Astrocyte (in vitro differentiated cells and primary cell): ENCODE measurements around the gene KCTD10. TPM values are rescaled to one million over a fixed set of nuclear protein-coding genes. Genes with fewer than 3 reads are reported as not detected.

Experiments
- DNase-seq: peaks from one replicate; pipeline ENCODE4 v3.0.0-alpha.2; 2010; ENCODE audit warnings: low read depth
- FAIRE-seq: peaks from 2 replicates; lab custom pipeline; 2011; peaks lifted over from hg19 to GRCh38; lab: Jason Lieb, UNC
- H2AFZ ChIP-seq: 2 replicates; pipeline ENCODE4 v1.6.0; 2012; ENCODE audit warnings: low read depth, low read length, inconsistent platforms
- H3K27ac ChIP-seq: 2 replicates; pipeline ENCODE4 v1.5.1; 2011; ENCODE audit warnings: low read depth, low read length, inconsistent platforms
- H3K27me3 ChIP-seq: 2 replicates; pipeline ENCODE4 v1.6.0; 2011; ENCODE audit warnings: low read length, inconsistent platforms; ENCODE audit not compliant: insufficient read depth
- H3K36me3 ChIP-seq: 2 replicates; pipeline ENCODE4 v1.5.1; 2011; ENCODE audit warnings: low read length, inconsistent platforms; ENCODE audit not compliant: insufficient read depth
- H3K4me1 ChIP-seq: 2 replicates; pipeline ENCODE4 v1.5.1; 2011; ENCODE audit warnings: low read length, inconsistent platforms; ENCODE audit not compliant: insufficient read depth
- H3K4me2 ChIP-seq: 2 replicates; pipeline ENCODE4 v1.6.0; 2012; ENCODE audit warnings: low read length, inconsistent platforms
- H3K4me3 ChIP-seq: 2 replicates; pipeline ENCODE4 v1.5.1; 2011; ENCODE audit warnings: low read depth, mild to moderate bottlenecking, low read length, inconsistent platforms; ENCODE audit not compliant: insufficient read depth
- H3K79me2 ChIP-seq: 2 replicates; pipeline ENCODE4 v1.6.0; 2012; ENCODE audit warnings: mild to moderate bottlenecking, low read length, inconsistent platforms; ENCODE audit not compliant: insufficient read depth
- H3K9ac ChIP-seq: 2 replicates; pipeline ENCODE4 v1.6.0; 2012; ENCODE audit warnings: mild to moderate bottlenecking, low read length, inconsistent platforms
- H3K9me3 ChIP-seq: 2 replicates; pipeline ENCODE4 v1.5.1; 2012; ENCODE audit warnings: low read depth, mild to moderate bottlenecking, low read length, inconsistent platforms; ENCODE audit not compliant: insufficient read depth
- H4K20me1 ChIP-seq: 2 replicates; pipeline ENCODE4 v1.6.0; 2012; ENCODE audit warnings: low read length, inconsistent platforms; ENCODE audit not compliant: insufficient read depth
- H3K27ac Mint-ChIP-seq: one replicate; pipeline ENCODE4 v1.8.0; 2021; ENCODE audit warnings: mild to moderate bottlenecking, mixed read lengths; ENCODE audit not compliant: unreplicated experiment
- H3K27me3 Mint-ChIP-seq: one replicate; pipeline ENCODE4 v1.8.0; 2021; ENCODE audit warnings: low read depth, mixed read lengths; ENCODE audit not compliant: unreplicated experiment
- H3K36me3 Mint-ChIP-seq: one replicate; pipeline ENCODE4 v1.8.0; 2021; ENCODE audit warnings: low read depth, mixed read lengths; ENCODE audit not compliant: unreplicated experiment
- H3K4me1 Mint-ChIP-seq: one replicate; pipeline ENCODE4 v1.8.0; 2021; ENCODE audit warnings: low read depth, mixed read lengths; ENCODE audit not compliant: unreplicated experiment
- H3K4me3 Mint-ChIP-seq: one replicate; pipeline ENCODE4 v1.8.0; 2021; ENCODE audit warnings: mild to moderate bottlenecking, moderate library complexity, mixed read lengths; ENCODE audit not compliant: unreplicated experiment
- H3K9me3 Mint-ChIP-seq: one replicate; pipeline ENCODE4 v1.8.0; 2021; ENCODE audit warnings: mild to moderate bottlenecking, mixed read lengths; ENCODE audit not compliant: unreplicated experiment
- EZH2 ChIP-seq: IDR thresholded peaks from 2 replicates; pipeline ENCODE4 v1.6.1; 2012; ENCODE audit warnings: mild to moderate bottlenecking, low read length, inconsistent platforms; ENCODE audit not compliant: insufficient read depth
- total RNA-seq: library from RNA; stranded (reverse); gene quantifications from 2 replicates; pipeline ENCODE4 v1.2.1, GENCODE V29; 2021
- TF ChIP-seq, protein P1 (sequence below): IDR thresholded peaks from 2 replicates; pipeline ENCODE4 v1.5.1; 2011; ENCODE audit warnings: low read depth, mild to moderate bottlenecking, inconsistent platforms, low read length, moderate library complexity; ENCODE audit not compliant: insufficient read depth

Gene KCTD10
- total RNA-seq, 1 donor from 2014 or later, result 118 TPM

DNA sequence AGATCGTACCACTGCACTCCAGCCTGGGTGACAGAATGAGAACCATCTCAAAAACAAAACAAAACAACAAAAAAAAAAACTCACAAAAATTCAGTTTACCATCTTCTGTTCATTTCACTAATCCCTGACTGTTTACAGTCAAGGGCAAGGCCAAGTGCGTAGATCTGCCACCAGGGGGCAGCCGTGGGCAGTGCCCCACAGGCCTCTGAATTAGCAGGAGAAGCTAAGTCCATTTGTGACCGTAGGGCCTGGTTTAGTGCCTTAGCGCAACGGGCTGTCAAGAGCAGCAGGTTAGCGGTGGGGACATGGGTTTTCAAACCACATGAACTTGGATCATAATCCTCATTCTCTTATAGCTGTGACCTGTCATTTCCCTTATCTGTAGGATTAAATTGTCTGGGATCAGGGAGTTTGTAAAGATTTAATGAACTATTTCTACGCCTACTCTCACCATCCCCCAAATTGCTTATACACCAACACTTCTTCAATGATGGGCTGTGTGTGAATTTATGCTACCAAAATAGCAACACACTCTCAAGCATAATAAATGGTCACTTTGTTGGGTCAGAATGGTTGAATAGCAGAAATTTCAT, 49.0 kb downstream of the KCTD10 start:
- TF ChIP-seq EZH2, result no peak
- TF ChIP-seq, protein P1, sequence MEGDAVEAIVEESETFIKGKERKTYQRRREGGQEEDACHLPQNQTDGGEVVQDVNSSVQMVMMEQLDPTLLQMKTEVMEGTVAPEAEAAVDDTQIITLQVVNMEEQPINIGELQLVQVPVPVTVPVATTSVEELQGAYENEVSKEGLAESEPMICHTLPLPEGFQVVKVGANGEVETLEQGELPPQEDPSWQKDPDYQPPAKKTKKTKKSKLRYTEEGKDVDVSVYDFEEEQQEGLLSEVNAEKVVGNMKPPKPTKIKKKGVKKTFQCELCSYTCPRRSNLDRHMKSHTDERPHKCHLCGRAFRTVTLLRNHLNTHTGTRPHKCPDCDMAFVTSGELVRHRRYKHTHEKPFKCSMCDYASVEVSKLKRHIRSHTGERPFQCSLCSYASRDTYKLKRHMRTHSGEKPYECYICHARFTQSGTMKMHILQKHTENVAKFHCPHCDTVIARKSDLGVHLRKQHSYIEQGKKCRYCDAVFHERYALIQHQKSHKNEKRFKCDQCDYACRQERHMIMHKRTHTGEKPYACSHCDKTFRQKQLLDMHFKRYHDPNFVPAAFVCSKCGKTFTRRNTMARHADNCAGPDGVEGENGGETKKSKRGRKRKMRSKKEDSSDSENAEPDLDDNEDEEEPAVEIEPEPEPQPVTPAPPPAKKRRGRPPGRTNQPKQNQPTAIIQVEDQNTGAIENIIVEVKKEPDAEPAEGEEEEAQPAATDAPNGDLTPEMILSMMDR, result peak; percentile 99
- Histone ChIP-seq H3K4me1 (no peaks in the 10 kb centered on the region), H3K4me2 (no peak overlapping the region), H3K36me3 (no peaks in the 10 kb centered on the region), H3K27me3 (peaks cover 9% of the 10 kb centered on the region), H3K4me3 (no peak overlapping the region), H3K79me2 (no peaks in the 10 kb centered on the region), H3K9me3 (no peaks in the 10 kb centered on the region), H4K20me1 (no peaks in the 10 kb centered on the region), H2AFZ (no peak overlapping the region), H3K9ac (no peak overlapping the region), H3K27ac (no peak overlapping the region)
- Mint-ChIP-seq H3K27me3 (peaks cover 17% of the 10 kb centered on the region), H3K9me3 (peaks cover 7% of the 10 kb centered on the region), H3K4me3 (no peak overlapping the region), H3K36me3 (no peaks in the 10 kb centered on the region), H3K27ac (no peak overlapping the region), H3K4me1 (no peaks in the 10 kb centered on the region)
- DNase-seq, result peak; percentile 49
- FAIRE-seq, result no peak

DNA sequence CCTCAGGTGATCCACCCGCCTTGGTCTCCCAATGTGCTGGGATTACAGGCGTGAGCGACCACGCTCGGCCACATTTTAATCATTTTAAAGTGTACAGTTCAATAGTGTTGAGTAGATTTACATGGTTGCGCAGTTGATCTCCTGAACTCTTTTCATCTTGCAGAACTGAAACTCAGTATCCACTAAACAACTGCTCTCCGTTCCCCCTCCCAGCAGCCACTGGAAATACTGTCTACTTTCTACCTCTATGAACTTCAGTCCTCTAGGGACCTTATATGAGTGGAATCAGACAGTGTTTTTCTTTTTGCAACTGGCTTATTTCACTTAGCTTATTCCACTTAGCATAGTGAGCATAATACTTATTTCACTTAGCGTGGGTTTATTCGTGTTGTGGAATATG, 53.7 kb downstream of the KCTD10 start:
- Histone ChIP-seq H4K20me1 (no peaks in the 10 kb centered on the region), H3K79me2 (no peaks in the 10 kb centered on the region), H3K27me3 (peaks cover 9% of the 10 kb centered on the region), H2AFZ (no peak overlapping the region), H3K27ac (no peak overlapping the region), H3K9me3 (no peaks in the 10 kb centered on the region), H3K4me2 (no peak overlapping the region), H3K4me3 (no peak overlapping the region), H3K4me1 (no peaks in the 10 kb centered on the region), H3K36me3 (no peaks in the 10 kb centered on the region), H3K9ac (no peak overlapping the region)
- H3K9me3 Mint-ChIP-seq, result peaks cover 5% of the 10 kb centered on the region
- TF ChIP-seq, protein P1, result no peak
- no peak for TF ChIP-seq EZH2
- H3K4me1 Mint-ChIP-seq, result no peaks in the 10 kb centered on the region
- DNase-seq (no peak), FAIRE-seq (no peak)
- peaks cover 26% of the 10 kb centered on the region for H3K27me3 Mint-ChIP-seq
- no peak overlapping the region for H3K27ac Mint-ChIP-seq
- no peaks in the 10 kb centered on the region for H3K36me3 Mint-ChIP-seq
- H3K4me3 Mint-ChIP-seq, result no peak overlapping the region

DNA sequence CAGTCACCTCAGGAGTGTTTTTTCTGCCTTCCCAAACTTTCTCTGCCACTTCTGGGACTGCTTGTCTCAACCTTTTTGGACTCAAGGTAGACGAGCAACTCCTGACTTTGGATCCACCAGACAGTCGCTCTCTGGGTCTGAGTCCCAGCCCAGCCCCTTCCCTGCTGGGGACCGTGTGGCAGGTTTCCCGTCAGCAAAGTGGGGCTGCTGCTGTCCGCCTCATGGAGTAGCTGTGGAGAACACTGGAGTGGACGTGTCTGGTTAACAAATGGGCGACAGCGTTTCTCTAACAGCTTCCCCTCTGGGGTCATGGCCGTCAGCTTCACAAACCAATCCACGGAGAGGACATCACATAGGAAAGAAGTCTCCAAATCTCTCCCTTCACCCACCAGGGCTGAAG, 54.8 kb downstream of the KCTD10 start:
- FAIRE-seq (no peak), DNase-seq (no peak)
- Mint-ChIP-seq H3K4me1 (no peaks in the 10 kb centered on the region), H3K4me3 (no peak overlapping the region), H3K9me3 (peaks cover 5% of the 10 kb centered on the region), H3K27me3 (peaks cover 26% of the 10 kb centered on the region), H3K36me3 (no peaks in the 10 kb centered on the region), H3K27ac (no peak overlapping the region)
- H3K4me1 ChIP-seq, result no peaks in the 10 kb centered on the region
- TF ChIP-seq, protein P1, result no peak
- no peak for TF ChIP-seq EZH2
- no peak overlapping the region for H3K4me3 ChIP-seq
- no peaks in the 10 kb centered on the region for H3K9me3 ChIP-seq
- no peaks in the 10 kb centered on the region for H4K20me1 ChIP-seq
- H2AFZ ChIP-seq, result no peak overlapping the region
- no peaks in the 10 kb centered on the region for H3K79me2 ChIP-seq
- H3K9ac ChIP-seq, result no peak overlapping the region
- no peak overlapping the region for H3K4me2 ChIP-seq
- no peaks in the 10 kb centered on the region for H3K36me3 ChIP-seq
- peaks cover 9% of the 10 kb centered on the region for H3K27me3 ChIP-seq
- no peak overlapping the region for H3K27ac ChIP-seq
